GM04504 (cell line): ENCODE results near the gene CHURC1.

ENCODE experiments used
- DNase-seq: peaks from one replicate; pipeline ENCODE4 v3.0.0-alpha.2; 2012; ENCODE audit warnings: low read depth

Gene CHURC1

GRCh38 chr14:64956697-64957406 is 42.6 kb downstream of the CHURC1 start:
- DNase-seq: no peak

GRCh38 chr14:64958201-64958600 is 43.9 kb downstream of the CHURC1 start:
- DNase-seq: no peak

GRCh38 chr14:64958743-64959142 is 44.5 kb downstream of the CHURC1 start:
- DNase-seq: no peak

GRCh38 chr14:64960762-64961276 is 46.6 kb downstream of the CHURC1 start:
- no peak for DNase-seq

- DNase-seq: no peak
Observed at GRCh38 chr14:64963611-64964010, 49.4 kb downstream of the CHURC1 start.

GRCh38 chr14:64965356-64966000 is 51.2 kb downstream of the CHURC1 start:
- DNase-seq: no peak

GRCh38 chr14:64966976-64967375 is 52.7 kb downstream of the CHURC1 start:
- no peak for DNase-seq

- DNase-seq: no peak
Observed at GRCh38 chr14:64968167-64968566, 53.9 kb downstream of the CHURC1 start.

GRCh38 chr14:64968651-64969050 is 54.4 kb downstream of the CHURC1 start:
- DNase-seq: no peak

- no peak for DNase-seq
Observed at GRCh38 chr14:64970041-64970440, 55.8 kb downstream of the CHURC1 start.

GRCh38 chr14:64970776-64971477 is 56.7 kb downstream of the CHURC1 start:
- DNase-seq: no peak

GRCh38 chr14:64971491-64971942 is 57.3 kb downstream of the CHURC1 start:
- no peak for DNase-seq

GRCh38 chr14:64971943-64972791 is 57.9 kb downstream of the CHURC1 start, which contains the start of gene RAB15:
Gene RAB15, minus strand, starts transcription at chr14:64972336. Its CDS starts 260 bp downstream, at chr14:64972076.
- DNase-seq: no peak

- DNase-seq: no peak
Observed at GRCh38 chr14:64973026-64973442, 58.8 kb downstream of the CHURC1 start.

- no peak for DNase-seq
Observed at GRCh38 chr14:64973826-64974225, 59.6 kb downstream of the CHURC1 start.

- DNase-seq: no peak
Observed at GRCh38 chr14:64974563-64974962, 60.3 kb downstream of the CHURC1 start.

GRCh38 chr14:64979336-64980074 is 65.2 kb downstream of the CHURC1 start:
- no peak for DNase-seq

GRCh38 chr14:64983439-64984310 is 69.4 kb downstream of the CHURC1 start:
- DNase-seq: no peak
